GM18502 (cell line): Measurements from ENCODE around the gene MGMT.

Experiments
- ATAC-seq: cut with Tn5 transposase; IDR thresholded peaks from one replicate; pipeline ENCODE4 v1.9.1; 2021; ENCODE audit warnings: mild to moderate bottlenecking; ENCODE audit not compliant: unreplicated experiment, poor library complexity

Gene MGMT

GRCh38 chr10:129613377-129613980 lies 146.4 kb downstream of the MGMT start:
- ATAC-seq = no peak

GRCh38 chr10:129614341-129614740 lies 147.3 kb downstream of the MGMT start:
- ATAC-seq = no peak

GRCh38 chr10:129615381-129615780 lies 148.3 kb downstream of the MGMT start:
- no peak for ATAC-seq

GRCh38 chr10:129615921-129616525 lies 149.0 kb downstream of the MGMT start:
- no peak for ATAC-seq

GRCh38 chr10:129617768-129618167 lies 150.7 kb downstream of the MGMT start:
- no peak for ATAC-seq

- no peak for ATAC-seq
Measured at GRCh38 chr10:129621062-129621461, 154.0 kb downstream of the MGMT start.

- no peak for ATAC-seq
Measured at GRCh38 chr10:129621693-129622092, 154.7 kb downstream of the MGMT start.

- ATAC-seq = no peak
Measured at GRCh38 chr10:129622291-129622690, 155.2 kb downstream of the MGMT start.

- no peak for ATAC-seq
Measured at GRCh38 chr10:129622736-129623135, 155.7 kb downstream of the MGMT start.

GRCh38 chr10:129624526-129624925 lies 157.5 kb downstream of the MGMT start:
- no peak for ATAC-seq

- no peak for ATAC-seq
Measured at GRCh38 chr10:129626309-129626708, 159.3 kb downstream of the MGMT start.

GRCh38 chr10:129626796-129627435 lies 159.9 kb downstream of the MGMT start:
- no peak for ATAC-seq

GRCh38 chr10:129627442-129627841 lies 160.4 kb downstream of the MGMT start:
- no peak for ATAC-seq

- ATAC-seq = no peak
Measured at GRCh38 chr10:129628823-129629222, 161.8 kb downstream of the MGMT start.

GRCh38 chr10:129629911-129630310 lies 162.9 kb downstream of the MGMT start:
- ATAC-seq = no peak

- ATAC-seq = no peak
Measured at GRCh38 chr10:129631006-129631405, 164.0 kb downstream of the MGMT start.

GRCh38 chr10:129631870-129632623 lies 165.0 kb downstream of the MGMT start:
- ATAC-seq = no peak

- ATAC-seq = no peak
Measured at GRCh38 chr10:129637010-129637409, 170.0 kb downstream of the MGMT start.

- no peak for ATAC-seq
Measured at GRCh38 chr10:129637846-129638245, 170.8 kb downstream of the MGMT start.

- ATAC-seq = no peak
Measured at GRCh38 chr10:129641351-129641750, 174.3 kb downstream of the MGMT start.

- ATAC-seq = no peak
Measured at GRCh38 chr10:129641982-129642381, 174.9 kb downstream of the MGMT start.
